ENCODE data around the gene KIF9.
"Not testable (repeated sequence)": the region's sequence is repeated elsewhere in the genome, so short reads cannot be mapped to it uniquely, and the experiment has no call there.

Gene KIF9, protein sequence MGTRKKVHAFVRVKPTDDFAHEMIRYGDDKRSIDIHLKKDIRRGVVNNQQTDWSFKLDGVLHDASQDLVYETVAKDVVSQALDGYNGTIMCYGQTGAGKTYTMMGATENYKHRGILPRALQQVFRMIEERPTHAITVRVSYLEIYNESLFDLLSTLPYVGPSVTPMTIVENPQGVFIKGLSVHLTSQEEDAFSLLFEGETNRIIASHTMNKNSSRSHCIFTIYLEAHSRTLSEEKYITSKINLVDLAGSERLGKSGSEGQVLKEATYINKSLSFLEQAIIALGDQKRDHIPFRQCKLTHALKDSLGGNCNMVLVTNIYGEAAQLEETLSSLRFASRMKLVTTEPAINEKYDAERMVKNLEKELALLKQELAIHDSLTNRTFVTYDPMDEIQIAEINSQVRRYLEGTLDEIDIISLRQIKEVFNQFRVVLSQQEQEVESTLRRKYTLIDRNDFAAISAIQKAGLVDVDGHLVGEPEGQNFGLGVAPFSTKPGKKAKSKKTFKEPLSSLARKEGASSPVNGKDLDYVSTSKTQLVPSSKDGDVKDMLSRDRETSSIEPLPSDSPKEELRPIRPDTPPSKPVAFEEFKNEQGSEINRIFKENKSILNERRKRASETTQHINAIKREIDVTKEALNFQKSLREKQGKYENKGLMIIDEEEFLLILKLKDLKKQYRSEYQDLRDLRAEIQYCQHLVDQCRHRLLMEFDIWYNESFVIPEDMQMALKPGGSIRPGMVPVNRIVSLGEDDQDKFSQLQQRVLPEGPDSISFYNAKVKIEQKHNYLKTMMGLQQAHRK

DNA sequence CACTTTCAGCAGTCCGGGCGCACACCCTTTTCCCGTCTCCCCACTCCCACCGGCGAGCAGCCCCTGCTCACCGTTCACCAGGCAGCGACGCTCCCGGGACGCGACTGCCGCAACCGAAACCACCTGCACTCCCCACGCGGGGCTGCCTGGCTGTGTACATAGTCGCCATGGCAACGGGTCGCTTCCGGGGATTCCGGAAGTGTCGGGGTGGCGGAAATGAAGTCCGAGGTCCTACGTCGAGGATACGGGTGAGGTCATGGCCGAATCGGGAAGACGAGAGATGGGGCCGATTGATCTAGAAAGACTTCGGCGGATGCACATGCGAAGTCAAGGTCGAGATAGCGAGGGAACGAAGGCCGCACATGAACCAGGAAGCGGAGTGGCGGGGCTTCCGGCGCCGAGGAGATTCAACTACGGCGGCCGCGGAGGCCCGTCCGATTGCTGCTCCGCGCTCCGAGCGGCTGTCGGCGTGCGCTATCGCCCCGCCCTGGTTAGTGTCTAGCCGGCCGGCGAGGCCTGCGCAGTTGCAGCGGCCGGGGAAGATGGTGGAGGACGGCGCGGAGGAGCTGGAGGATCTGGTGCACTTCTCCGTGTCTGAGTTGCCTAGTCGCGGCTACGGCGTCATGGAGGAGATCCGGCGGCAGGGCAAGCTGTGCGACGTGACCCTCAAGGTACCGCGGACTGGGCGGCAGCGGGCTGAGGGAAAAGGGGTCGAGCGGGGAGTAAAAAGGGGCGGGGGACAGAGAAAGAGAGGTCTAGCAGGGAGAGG lies at the start of gene KIF9, which contains the start of gene KLHL18:
KIF9 (minus strand) TSS at position 376 of the 769 bp plus-strand sequence. CDS start 5,425 bp downstream, outside the sequence.
KLHL18 (plus strand) TSS at position 521 of the 769 bp plus-strand sequence; CDS start at position 543, 22 bp downstream.
- no peaks in the 10 kb centered on the region for H3K9me3 Mint-ChIP-seq
- no peaks in the 10 kb centered on the region for H3K27me3 Mint-ChIP-seq
- peak within 1 kb of the TSS; percentile 99 to 100 for H3K4me3 Mint-ChIP-seq
- peaks cover 55% of the 10 kb centered on the region for H3K4me1 Mint-ChIP-seq
- peak; percentile 94 for ATAC-seq
- peak within 1 kb of the TSS; percentile 99 to 100 for H3K27ac Mint-ChIP-seq
- peak; percentile 91 to 95 for DNase-seq

DNA sequence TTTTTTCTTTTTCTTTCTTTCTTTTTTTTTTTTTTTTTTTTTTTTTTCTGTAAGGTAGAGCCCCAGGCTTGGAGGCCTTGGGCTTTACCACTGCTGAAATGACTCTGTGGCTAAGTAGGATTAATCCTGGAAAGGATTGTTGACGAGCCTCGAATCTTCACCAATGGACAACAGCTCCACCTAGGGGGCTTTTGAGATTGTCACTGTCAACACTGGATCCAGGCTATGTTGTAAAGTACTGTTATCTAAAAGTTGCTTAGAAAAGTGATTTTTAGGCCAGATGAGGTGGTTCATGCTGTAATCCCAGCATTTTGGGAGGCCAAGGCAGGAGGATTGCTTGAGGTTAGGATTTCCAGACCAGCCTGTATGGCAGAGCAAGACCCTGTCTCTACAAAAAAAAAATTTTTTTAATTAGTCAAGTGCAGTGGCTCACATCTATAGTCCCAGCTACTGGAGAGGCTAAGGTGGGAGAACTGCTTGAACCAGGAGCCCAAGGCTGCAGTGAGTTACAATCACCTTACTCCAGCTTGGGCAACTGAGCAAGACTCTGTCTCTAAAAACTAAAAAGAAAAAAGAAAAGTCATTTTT lies 41.8 kb upstream of the KIF9 start:
- no peak overlapping the region for H3K4me3 Mint-ChIP-seq
- H3K27ac Mint-ChIP-seq, result peak overlapping the region in 1 of 2 donors; percentile 71
- ATAC-seq, result peak; percentile 69

DNA sequence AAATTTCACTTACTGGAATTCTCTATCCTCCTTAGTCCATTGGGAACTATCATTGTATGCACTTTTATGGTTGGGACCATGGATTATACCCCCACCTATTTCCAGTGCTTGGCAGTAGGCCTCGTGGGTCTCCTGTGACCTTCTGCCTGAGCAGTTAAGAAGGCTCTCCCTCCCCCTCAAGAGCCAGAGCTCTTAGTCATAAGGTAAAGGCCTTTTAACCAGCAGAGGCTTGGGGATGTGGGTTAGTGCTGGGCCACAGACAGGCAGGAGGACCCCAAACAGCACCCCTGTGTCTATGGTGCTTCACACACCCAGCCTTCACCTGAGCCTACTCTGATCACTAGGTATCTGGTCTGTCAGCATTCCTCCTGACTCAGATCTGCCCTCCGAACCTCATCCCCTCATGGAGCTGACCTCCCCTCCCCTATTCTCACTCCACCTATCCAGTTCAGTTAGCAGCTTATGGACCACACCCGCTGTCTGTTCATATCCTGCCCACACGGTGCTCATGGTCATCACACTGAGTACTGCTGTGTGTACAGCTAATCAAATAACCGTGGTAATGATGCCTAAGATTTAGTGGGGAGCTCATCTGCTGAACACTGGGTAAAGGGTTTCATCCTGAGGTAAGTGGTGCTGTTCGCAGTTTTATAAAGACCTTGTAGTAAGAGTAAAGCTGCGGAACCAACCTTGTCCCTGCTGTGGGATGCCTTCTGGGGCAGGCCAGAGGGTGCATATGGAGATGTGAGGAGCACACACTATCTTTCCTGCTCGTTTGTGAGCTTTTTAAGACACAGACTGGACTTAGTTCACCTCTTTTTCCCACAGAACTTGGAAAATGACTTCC lies 41.1 kb upstream of the KIF9 start:
- ATAC-seq (peak; percentile 50), DNase-seq (peak in 1 of 2 donors; percentile 2)
- Mint-ChIP-seq H3K27ac (no peak overlapping the region), H3K27me3 (no peaks in the 10 kb centered on the region), H3K4me3 (no peak overlapping the region), H3K4me1 (peaks cover 9% of the 10 kb centered on the region), H3K9me3 (no peaks in the 10 kb centered on the region)

More for the DNA sequence above, 41.8 kb upstream of the KIF9 start:
- peaks cover 9% of the 10 kb centered on the region for H3K4me1 Mint-ChIP-seq
- H3K27me3 Mint-ChIP-seq, result no peaks in the 10 kb centered on the region
- H3K9me3 Mint-ChIP-seq, result no peaks in the 10 kb centered on the region
- DNase-seq, result peak; percentile 28 to 44

DNA sequence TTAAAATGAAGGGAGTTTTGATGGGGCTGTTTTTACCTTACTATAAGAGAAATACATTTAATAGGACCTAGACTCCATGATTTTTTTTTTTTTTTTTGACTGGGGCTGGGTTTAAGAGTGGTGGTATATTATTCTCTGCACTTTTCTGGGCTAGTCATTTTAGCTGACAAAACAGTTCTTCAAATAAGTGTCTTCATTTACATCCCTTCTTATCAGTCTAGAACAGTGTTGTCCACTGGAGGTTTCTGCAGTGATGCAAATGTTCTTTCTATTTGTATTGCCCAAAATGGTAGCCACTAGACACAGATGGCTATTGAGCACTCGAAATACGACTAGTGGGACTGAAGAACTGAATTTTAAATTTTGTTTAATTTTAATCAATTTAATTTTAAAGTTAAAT lies 37.4 kb upstream of the KIF9 start:
- H3K4me3 Mint-ChIP-seq, result no peak overlapping the region

DNA sequence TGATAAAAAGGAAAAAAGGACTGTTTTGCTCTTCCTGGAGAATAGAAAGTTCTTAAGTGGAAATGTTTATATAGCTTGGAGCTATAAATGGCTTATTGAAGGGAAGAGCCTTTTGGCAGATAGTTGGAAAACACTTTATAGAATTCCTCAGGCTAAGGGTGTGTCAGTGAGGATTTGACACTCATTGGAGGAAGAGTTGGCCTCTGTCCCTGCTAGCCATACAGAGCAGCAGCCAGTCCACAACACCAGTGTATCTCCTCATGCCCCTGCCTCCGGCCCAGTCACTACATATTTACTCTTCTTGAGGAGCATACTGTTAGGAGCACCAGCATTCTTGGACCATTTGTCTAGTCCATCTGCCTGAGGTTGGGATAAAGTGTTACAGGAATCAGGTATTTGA lies 36.3 kb upstream of the KIF9 start:
- no peak overlapping the region for H3K4me3 Mint-ChIP-seq
- H3K27ac Mint-ChIP-seq, result no peak overlapping the region
- no peak for ATAC-seq

More for the DNA sequence above, 37.4 kb upstream of the KIF9 start:
- Mint-ChIP-seq H3K4me1 (peaks cover 9% of the 10 kb centered on the region), H3K9me3 (no peaks in the 10 kb centered on the region), H3K27ac (no peak overlapping the region), H3K27me3 (no peaks in the 10 kb centered on the region)
- DNase-seq (no peak), ATAC-seq (no peak)

DNA sequence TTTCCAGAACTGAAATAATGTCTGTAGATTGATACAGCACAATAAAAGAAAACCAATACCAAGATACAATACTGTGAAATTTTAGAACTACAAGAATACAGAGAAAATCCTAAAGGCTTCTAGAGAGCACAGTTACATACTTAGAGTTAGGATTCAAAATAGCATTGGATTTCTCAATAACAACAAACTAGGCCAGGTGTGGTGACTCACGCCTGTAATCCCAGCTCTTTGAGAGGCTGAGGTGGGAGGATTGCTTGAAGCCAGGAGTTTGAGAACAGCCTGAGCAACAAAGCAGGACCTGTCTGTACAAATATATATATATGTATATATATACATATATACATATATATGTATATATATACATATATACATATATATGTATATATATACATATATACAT lies 33.6 kb upstream of the KIF9 start:
- not testable (repeated sequence) for H3K9me3 Mint-ChIP-seq, ATAC-seq, DNase-seq, H3K4me1 Mint-ChIP-seq, H3K27me3 Mint-ChIP-seq, H3K27ac Mint-ChIP-seq, H3K4me3 Mint-ChIP-seq

More for the DNA sequence above, 36.3 kb upstream of the KIF9 start:
- Mint-ChIP-seq H3K4me1 (peaks cover 9% of the 10 kb centered on the region), H3K27me3 (no peaks in the 10 kb centered on the region), H3K9me3 (no peaks in the 10 kb centered on the region)
- no peak for DNase-seq

DNA sequence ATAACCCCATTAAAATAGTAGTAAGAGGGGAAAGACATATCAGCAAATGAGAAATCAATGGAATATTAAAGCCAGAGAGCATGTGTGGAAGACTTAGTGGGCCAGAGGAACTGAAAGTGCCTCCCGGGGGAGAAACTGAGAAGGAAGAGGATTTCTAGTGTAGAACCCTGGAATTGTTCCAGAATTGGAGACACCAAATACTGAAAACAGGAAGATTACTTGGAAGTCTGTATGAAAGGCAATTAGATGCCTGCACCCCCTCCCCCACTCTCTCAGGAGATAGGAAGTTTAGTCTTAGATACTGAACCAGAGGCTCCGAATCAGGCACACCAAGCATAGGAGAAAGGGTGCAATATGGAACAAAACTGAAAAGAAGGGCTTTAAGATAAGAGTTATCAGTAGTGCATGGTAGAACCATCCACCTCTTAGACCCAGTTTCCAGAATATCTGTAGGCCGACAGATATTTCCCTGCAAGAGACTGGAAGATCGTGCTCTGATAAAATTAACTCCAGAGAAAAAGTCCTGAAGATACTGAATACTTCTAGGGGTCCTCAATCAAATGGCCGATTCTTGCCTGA lies 32.6 kb upstream of the KIF9 start:
- H3K4me3 Mint-ChIP-seq, result no peak overlapping the region
- H3K27ac Mint-ChIP-seq, result no peak overlapping the region
- H3K9me3 Mint-ChIP-seq, result no peaks in the 10 kb centered on the region
- no peak for ATAC-seq
- H3K27me3 Mint-ChIP-seq, result no peaks in the 10 kb centered on the region
- no peaks in the 10 kb centered on the region for H3K4me1 Mint-ChIP-seq
- DNase-seq, result no peak

DNA sequence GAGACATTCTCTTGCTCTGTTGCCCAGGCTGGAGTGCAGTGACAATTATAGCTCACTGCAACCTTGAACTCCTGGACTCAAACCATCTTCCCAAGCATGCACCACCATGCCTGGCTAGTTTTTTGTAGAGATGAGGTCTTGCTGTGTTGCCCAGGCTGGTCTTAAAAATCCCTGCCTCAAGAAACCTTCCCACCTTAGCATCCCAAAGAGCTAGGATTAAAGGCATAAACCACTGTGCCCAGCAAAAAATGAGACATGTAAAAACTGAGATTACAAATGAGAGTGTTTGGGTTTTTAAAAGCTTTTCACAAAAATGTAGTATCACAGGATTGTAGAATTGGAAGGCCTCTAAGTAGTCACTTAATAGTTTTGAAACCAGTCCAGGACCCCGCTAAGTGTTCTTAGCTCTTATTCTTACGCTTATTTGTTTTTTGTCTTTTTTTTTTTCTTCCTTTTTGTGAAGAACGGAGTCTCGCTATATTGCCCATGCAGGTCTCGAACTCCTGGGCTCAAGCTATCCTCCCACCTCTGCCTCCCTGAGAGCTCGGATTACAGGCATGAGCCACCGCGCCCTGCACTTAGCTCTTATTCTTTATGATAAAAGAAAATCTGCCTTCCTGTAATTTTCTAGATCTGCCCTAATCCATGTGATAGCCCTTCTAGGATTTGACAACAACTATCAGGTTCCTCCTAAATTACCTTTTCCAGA lies 31.6 kb upstream of the KIF9 start:
- Mint-ChIP-seq H3K4me3 (no peak overlapping the region), H3K9me3 (no peaks in the 10 kb centered on the region), H3K4me1 (no peaks in the 10 kb centered on the region), H3K27ac (peak overlapping the region in 1 of 2 donors; percentile 54), H3K27me3 (no peaks in the 10 kb centered on the region)
- no peak for DNase-seq
- no peak for ATAC-seq

DNA sequence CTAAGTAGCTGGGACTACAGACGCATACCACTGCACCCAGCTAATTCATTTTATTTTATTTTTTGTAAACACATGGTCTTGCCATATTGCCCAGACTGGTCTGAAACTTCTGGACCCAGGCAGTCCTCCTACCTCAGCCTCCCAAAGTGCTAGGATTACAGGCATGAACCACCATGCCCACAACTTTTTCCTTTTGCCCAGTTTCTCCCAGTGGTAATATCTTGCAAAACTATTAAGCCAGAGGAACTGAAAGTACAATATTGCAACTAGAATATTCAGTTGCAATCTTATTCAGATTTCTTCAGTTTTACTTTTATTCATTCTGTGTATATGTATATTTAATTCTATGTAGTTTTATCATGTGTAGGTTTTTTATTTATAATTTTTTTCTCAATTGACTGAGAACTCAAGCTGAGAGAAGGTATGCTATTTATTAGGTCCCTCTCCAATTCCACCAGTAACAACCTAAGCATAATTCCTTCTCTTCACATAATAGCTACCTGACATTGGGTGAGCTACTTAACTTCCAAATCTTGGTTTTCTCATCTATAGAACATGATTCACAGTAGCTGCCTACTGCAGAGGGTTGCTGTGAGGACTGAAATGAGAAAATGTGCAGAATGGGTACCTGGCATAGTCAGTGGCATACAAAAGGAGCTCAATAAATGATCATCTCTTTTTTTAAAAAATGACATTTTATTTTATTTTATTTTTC lies 30.9 kb upstream of the KIF9 start:
- H3K27ac Mint-ChIP-seq, result peak overlapping the region; percentile 59 to 84
- no peak for DNase-seq
- no peaks in the 10 kb centered on the region for H3K4me1 Mint-ChIP-seq
- ATAC-seq, result no peak
- H3K27me3 Mint-ChIP-seq, result no peaks in the 10 kb centered on the region
- no peaks in the 10 kb centered on the region for H3K9me3 Mint-ChIP-seq
- no peak overlapping the region for H3K4me3 Mint-ChIP-seq

DNA sequence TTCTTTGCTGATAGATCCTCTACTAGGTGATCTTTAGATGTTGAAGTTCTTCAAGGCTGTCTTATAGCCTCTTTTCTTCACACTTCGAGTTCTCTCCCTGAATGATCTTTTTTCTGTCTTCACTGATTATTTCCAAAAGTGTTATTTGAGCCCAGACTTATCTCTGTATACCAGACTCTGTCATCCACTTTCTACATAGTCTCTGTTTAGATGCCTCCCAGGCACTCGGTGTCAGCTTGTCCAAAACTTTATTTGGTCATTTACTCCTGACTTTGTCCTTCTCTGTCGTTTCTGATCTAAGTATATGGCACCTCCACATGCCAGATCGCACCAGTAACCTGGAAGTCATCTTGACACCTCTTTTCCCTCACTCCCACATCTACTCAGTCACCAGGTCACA lies 27.8 kb upstream of the KIF9 start:
- DNase-seq, result no peak
- Mint-ChIP-seq H3K27me3 (no peaks in the 10 kb centered on the region), H3K27ac (peak overlapping the region; percentile 9 to 63), H3K9me3 (no peaks in the 10 kb centered on the region), H3K4me1 (peaks cover 14% of the 10 kb centered on the region), H3K4me3 (no peak overlapping the region)
- ATAC-seq, result no peak

DNA sequence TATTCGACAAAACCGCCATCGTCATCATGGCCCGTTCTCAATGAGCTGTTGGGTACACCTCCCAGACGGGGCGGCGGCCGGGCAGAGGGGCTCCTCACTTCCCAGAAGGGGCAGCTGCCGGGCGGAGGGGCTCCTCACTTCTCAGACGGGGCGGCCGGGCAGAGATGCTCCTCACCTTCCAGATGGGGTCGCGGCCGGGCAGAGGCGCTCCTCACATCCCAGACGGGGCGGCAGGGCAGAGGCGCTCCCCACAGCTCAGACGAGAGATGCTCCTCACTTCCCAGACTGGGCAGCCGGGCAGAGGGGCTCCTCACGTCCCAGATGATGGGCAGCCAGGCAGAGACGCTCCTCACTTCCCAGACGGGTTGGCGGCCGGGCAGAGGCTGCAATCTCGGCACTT lies 26.6 kb upstream of the KIF9 start:
- not testable (repeated sequence) for H3K27ac Mint-ChIP-seq, H3K4me3 Mint-ChIP-seq, H3K9me3 Mint-ChIP-seq, DNase-seq, ATAC-seq, H3K27me3 Mint-ChIP-seq
- H3K4me1 Mint-ChIP-seq, result peaks cover 19% of the 10 kb centered on the region

DNA sequence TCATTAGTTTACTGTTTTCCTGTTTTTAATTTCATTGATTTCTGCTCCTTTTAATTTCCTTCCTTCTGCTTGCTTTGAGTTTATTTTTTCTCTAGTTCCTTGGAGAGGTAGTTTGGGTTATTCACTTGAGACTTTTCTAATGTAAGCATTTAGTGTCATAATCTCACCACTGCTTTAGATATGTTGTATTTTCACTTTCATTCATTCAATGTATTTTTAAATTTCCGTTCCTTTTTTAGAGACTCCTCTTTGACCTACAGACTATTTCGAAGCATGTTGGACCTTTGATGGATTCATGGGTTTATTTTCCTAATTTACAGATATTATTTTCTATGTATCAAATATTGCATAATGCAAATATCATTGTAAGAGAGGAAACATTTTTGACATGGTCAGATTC lies 23.4 kb upstream of the KIF9 start:
- DNase-seq (no peak), ATAC-seq (no peak)
- Mint-ChIP-seq H3K9me3 (no peaks in the 10 kb centered on the region), H3K4me1 (peaks cover 19% of the 10 kb centered on the region), H3K4me3 (no peak overlapping the region), H3K27ac (no peak overlapping the region), H3K27me3 (no peaks in the 10 kb centered on the region)

DNA sequence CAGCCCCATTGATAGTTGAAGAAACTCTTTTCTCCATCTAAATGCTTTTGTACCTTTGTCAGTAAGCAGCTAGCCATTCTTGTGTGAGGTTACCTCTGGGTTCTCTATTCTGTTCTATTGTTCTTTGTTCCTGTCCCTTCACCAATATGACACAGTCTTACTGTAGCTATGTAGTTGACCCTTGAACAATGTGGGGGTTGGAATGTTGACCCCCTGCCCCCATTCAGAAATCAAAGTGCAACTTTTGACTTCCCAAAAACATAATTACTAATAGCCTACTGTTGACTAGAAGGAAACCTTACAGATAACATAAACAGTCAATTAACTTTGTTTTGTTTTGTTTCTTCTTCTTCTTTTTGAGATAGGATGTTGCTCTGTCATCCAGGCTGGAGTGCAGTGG lies 18.9 kb upstream of the KIF9 start:
- Mint-ChIP-seq H3K4me3 (no peak overlapping the region), H3K27me3 (no peaks in the 10 kb centered on the region), H3K9me3 (no peaks in the 10 kb centered on the region), H3K4me1 (peaks cover 28% of the 10 kb centered on the region), H3K27ac (no peak overlapping the region)
- DNase-seq (no peak), ATAC-seq (no peak)
